ENCODE measurements around the gene TLN1. TPM values are rescaled to one million over a fixed set of nuclear protein-coding genes. Genes with fewer than 3 reads are reported as not detected.

The TLN1 gene
- total and polyA plus RNA-seq, 2 donors (not counting 1 experiment from before 2014, with no cell fraction given) = 102 to 280 TPM

DNA sequence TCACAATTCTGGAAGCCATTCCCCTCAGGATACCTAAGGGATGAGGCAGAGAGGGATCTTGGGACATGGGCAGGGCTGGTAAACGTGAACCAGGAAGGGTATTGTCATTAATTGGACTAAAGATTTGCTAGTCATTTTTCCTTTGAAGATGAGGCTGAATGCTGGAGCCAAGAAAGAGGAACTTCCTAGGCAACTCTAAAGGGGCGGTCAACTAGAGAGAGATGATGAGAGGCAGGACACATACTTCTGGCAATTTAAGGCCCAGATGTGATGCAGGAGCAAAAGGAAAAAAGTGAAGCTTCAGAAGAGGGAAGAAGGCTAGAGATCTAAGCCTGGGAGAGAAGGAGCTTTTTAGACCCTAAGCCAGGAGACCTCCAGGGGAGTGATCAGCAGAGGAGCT, 11.5 kb upstream of the TLN1 start:
- no peak for TF ChIP-seq EZH2 (IDR thresholded peaks at IDR 0.05; ENCODE audit: borderline replicate concordance, insufficient read depth, low read depth, low read length, poor library complexity, severe bottlenecking)
- TF ChIP-seq, protein P1, sequence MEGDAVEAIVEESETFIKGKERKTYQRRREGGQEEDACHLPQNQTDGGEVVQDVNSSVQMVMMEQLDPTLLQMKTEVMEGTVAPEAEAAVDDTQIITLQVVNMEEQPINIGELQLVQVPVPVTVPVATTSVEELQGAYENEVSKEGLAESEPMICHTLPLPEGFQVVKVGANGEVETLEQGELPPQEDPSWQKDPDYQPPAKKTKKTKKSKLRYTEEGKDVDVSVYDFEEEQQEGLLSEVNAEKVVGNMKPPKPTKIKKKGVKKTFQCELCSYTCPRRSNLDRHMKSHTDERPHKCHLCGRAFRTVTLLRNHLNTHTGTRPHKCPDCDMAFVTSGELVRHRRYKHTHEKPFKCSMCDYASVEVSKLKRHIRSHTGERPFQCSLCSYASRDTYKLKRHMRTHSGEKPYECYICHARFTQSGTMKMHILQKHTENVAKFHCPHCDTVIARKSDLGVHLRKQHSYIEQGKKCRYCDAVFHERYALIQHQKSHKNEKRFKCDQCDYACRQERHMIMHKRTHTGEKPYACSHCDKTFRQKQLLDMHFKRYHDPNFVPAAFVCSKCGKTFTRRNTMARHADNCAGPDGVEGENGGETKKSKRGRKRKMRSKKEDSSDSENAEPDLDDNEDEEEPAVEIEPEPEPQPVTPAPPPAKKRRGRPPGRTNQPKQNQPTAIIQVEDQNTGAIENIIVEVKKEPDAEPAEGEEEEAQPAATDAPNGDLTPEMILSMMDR (IDR thresholded peaks at IDR 0.05) = no peak
- peaks cover 37% of the 10 kb centered on the region for H3K4me1 Mint-ChIP-seq
- Histone ChIP-seq H4K20me1 (ENCODE audit: control insufficient read depth, insufficient read depth, low read length, poor library complexity, severe bottlenecking) (peaks cover 42% of the 10 kb centered on the region), H3K36me3 (replicated peaks in 1 of 2; ENCODE audit: control extremely low read depth in 1 of 2, control insufficient read depth in 1 of 2, extremely low read depth in 1 of 2, insufficient read depth in 2 of 2, low read length in 1 of 2) (peaks cover 0 to 60% of the 10 kb centered on the region in 2 experiments), H3K4me1 (ENCODE audit: control insufficient read depth in 2 of 2, insufficient read depth in 2 of 2, low read length in 2 of 2) (peaks cover 28 to 32% of the 10 kb centered on the region in 2 donors), H3K4me2 (replicated peaks; ENCODE audit: low read depth, low read length, poor library complexity, severe bottlenecking) (no peak overlapping the region), H3K27ac (ENCODE audit: low read length in 2 of 2) (no peak overlapping the region), H3K9me3 (ENCODE audit: control extremely low read depth in 1 of 3, control insufficient read depth in 2 of 3, insufficient read depth in 1 of 3, low read length in 2 of 3) (no peaks in the 10 kb centered on the region), H3K4me3 (ENCODE audit: control extremely low read depth in 1 of 5, extremely low read depth in 1 of 5, insufficient read depth in 1 of 5, low read depth in 2 of 5, low read length in 4 of 5) (no peak overlapping the region), H3K9ac (ENCODE audit: low read length) (no peak overlapping the region), H2AFZ (ENCODE audit: insufficient read depth, low read depth, low read length, poor library complexity, severe bottlenecking) (no peak overlapping the region), H3K79me2 (ENCODE audit: control insufficient read depth, insufficient read depth, low read length) (peaks cover 67% of the 10 kb centered on the region), H3K27me3 (replicated peaks in 1 of 4; ENCODE audit: control extremely low read depth in 1 of 4, control insufficient read depth in 3 of 4, insufficient read depth in 4 of 4, low read length in 3 of 4) (no peaks in the 10 kb centered on the region)
- intact Hi-C loops (cut with micrococcal nuclease) = no loop called here
- no peak overlapping the region for H3K27ac Mint-ChIP-seq
- no peak overlapping the region for H3K4me3 Mint-ChIP-seq
- ChIA-PET CTCF (interaction anchor here (1.1 to 9.4 kb wide), 4 partner anchors 9 to 83 kb away, joined by 3 to 142 read pairs (median 32); partner anchors contain the start of genes CREB3 and TLN1), POLR2A (no interaction called here)
- ATAC-seq (ENCODE audit: low read depth) = no peak
- no peaks in the 10 kb centered on the region for H3K27me3 Mint-ChIP-seq
- H3K9me3 Mint-ChIP-seq (ENCODE audit: insufficient read depth) = no peaks in the 10 kb centered on the region
- 80% methylated on average over 2 of the region's 2 CpGs for WGBS (ENCODE audit: insufficient coverage)
- DNase-seq = no peak

DNA sequence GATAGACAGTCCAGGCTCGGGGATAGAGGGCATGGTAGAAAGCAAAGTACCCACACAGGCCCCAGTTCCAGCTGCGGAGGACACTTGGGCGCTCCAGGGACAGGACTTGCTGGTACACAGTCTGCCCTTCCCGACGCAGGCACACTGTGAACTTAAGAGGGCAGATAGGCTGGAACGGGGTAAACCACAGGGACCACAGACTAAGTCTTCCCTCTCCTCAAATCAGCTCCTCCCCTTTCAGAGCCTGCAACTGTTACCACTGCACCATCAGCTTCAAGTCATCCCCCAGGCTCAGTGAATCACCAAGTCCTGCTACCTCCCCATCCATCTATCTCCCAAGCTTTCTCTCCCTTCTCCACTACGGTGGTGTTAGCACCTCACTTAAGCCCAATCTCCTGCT, 9.7 kb upstream of the TLN1 start:
- Histone ChIP-seq H3K36me3 (replicated peaks in 1 of 2; ENCODE audit: control extremely low read depth in 1 of 2, control insufficient read depth in 1 of 2, extremely low read depth in 1 of 2, insufficient read depth in 2 of 2, low read length in 1 of 2) (peaks cover 0 to 77% of the 10 kb centered on the region in 2 experiments), H3K27me3 (replicated peaks in 1 of 4; ENCODE audit: control extremely low read depth in 1 of 4, control insufficient read depth in 3 of 4, insufficient read depth in 4 of 4, low read length in 3 of 4) (no peaks in the 10 kb centered on the region), H2AFZ (ENCODE audit: insufficient read depth, low read depth, low read length, poor library complexity, severe bottlenecking) (no peak overlapping the region), H4K20me1 (ENCODE audit: control insufficient read depth, insufficient read depth, low read length, poor library complexity, severe bottlenecking) (peaks cover 28% of the 10 kb centered on the region), H3K4me2 (replicated peaks; ENCODE audit: low read depth, low read length, poor library complexity, severe bottlenecking) (no peak overlapping the region), H3K9ac (ENCODE audit: low read length) (no peak overlapping the region), H3K9me3 (ENCODE audit: control extremely low read depth in 1 of 3, control insufficient read depth in 2 of 3, insufficient read depth in 1 of 3, low read length in 2 of 3) (no peaks in the 10 kb centered on the region), H3K79me2 (ENCODE audit: control insufficient read depth, insufficient read depth, low read length) (peaks cover 50% of the 10 kb centered on the region), H3K27ac (ENCODE audit: low read length in 2 of 2) (no peak overlapping the region), H3K4me1 (ENCODE audit: control insufficient read depth in 2 of 2, insufficient read depth in 2 of 2, low read length in 2 of 2) (peaks cover 11 to 15% of the 10 kb centered on the region in 2 donors), H3K4me3 (ENCODE audit: control extremely low read depth in 1 of 5, extremely low read depth in 1 of 5, insufficient read depth in 1 of 5, low read depth in 2 of 5, low read length in 4 of 5) (no peak overlapping the region)
- H3K4me3 Mint-ChIP-seq = no peak overlapping the region
- ChIA-PET POLR2A (interaction anchor here (0.6 kb wide), 1 partner anchor 1662 kb away, joined by 4 read pairs; no protein-coding TSS in a partner anchor), CTCF (interaction anchor here (0.7 to 9.4 kb wide), 4 partner anchors 9 to 84 kb away, joined by 3 to 56 read pairs (median 3); partner anchors contain the start of genes CCDC107, CREB3, RMRP and TLN1)
- no peak overlapping the region for H3K27ac Mint-ChIP-seq
- ATAC-seq (ENCODE audit: low read depth) (no peak), DNase-seq (no peak)
- no peak for TF ChIP-seq EZH2 (IDR thresholded peaks at IDR 0.05; ENCODE audit: borderline replicate concordance, insufficient read depth, low read depth, low read length, poor library complexity, severe bottlenecking)
- H3K27me3 Mint-ChIP-seq = no peaks in the 10 kb centered on the region
- intact Hi-C loops (cut with micrococcal nuclease) = no loop called here
- H3K9me3 Mint-ChIP-seq (ENCODE audit: insufficient read depth) = no peaks in the 10 kb centered on the region
- 82% methylated on average over 7 of the region's 7 CpGs for WGBS (ENCODE audit: insufficient coverage)
- H3K4me1 Mint-ChIP-seq = peaks cover 21% of the 10 kb centered on the region
